Astrocyte of the cerebellum (primary cell): Measurements from ENCODE around the gene CCDC83.

Source experiments
- DNase-seq: peaks from one replicate; pipeline ENCODE4 v3.0.0-alpha.2; 2011; ENCODE audit warnings: low read depth
- H3K4me3 ChIP-seq: 2 replicates; pipeline ENCODE4 v1.5.1; 2011; ENCODE audit warnings: mild to moderate bottlenecking, low read depth, low read length, moderate library complexity
- in situ Hi-C: cut with HindIII; loops from 2 replicates; pipeline ENCODE4 v1.10.0; 2017; ENCODE audit warnings: low sequenced_read_pairs
- TF ChIP-seq, protein P1 (sequence below): IDR thresholded peaks from 2 replicates; pipeline ENCODE4 v1.5.1; 2012; ENCODE audit warnings: low read length, low read depth, moderate library complexity, mild to moderate bottlenecking; ENCODE audit errors: missing control alignments

CCDC83 gene

DNA sequence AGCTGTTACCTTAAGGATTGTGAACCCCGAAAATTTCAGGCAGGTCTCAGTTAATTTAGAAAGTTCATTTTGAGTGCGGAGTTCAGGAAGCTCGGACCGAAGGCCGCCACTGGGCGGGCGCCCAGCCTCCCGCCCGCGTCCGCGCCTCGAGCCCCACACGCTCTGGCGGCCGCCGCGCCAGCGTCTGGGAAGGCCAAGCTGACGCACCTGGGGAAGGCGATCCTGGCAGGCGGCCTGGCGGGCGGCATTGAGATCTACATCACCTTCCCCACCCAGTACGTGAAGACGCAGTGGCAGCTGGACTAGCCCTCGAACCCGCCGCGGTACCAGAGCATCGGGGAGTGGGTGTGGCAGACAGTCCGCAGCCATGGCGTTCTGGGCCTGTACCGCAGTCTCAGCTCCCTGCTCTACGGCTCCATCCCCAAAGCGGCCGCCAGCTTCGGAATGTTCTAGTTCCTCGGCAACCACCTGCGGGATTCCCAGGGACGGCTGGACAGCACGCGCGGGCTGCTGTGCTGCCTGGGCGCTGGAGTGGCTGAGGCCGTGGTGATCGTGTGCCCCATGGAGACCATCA lies 79.5 kb downstream of the CCDC83 start:
- no peak overlapping the region for H3K4me3 ChIP-seq

DNA sequence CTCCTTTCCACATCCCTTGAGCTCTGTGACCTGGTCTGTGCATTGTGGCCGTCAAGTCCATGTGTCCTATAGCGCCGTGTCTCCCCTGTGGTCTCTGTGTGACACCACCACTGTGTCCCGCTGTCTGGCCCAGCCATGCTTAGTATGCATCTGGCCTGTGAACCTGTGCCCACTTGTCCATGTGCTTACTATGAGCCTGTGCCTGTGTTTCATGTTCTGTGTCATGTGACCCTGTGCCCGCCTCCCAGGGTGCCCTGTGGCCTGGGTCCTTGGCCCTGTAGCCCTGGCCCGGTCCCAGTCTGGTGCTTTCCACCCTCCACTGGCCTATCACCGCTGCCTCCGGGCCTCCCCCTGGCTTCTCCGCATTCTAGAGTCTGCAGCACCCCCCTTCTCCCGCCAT lies 80.6 kb downstream of the CCDC83 start:
- no peak overlapping the region for H3K4me3 ChIP-seq
- in situ Hi-C loops: no loop called here
- no peak for DNase-seq
- TF ChIP-seq, protein P1, sequence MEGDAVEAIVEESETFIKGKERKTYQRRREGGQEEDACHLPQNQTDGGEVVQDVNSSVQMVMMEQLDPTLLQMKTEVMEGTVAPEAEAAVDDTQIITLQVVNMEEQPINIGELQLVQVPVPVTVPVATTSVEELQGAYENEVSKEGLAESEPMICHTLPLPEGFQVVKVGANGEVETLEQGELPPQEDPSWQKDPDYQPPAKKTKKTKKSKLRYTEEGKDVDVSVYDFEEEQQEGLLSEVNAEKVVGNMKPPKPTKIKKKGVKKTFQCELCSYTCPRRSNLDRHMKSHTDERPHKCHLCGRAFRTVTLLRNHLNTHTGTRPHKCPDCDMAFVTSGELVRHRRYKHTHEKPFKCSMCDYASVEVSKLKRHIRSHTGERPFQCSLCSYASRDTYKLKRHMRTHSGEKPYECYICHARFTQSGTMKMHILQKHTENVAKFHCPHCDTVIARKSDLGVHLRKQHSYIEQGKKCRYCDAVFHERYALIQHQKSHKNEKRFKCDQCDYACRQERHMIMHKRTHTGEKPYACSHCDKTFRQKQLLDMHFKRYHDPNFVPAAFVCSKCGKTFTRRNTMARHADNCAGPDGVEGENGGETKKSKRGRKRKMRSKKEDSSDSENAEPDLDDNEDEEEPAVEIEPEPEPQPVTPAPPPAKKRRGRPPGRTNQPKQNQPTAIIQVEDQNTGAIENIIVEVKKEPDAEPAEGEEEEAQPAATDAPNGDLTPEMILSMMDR: no peak

More for the DNA sequence above, 79.5 kb downstream of the CCDC83 start:
- TF ChIP-seq, protein P1: no peak
- in situ Hi-C loops: no loop called here
- DNase-seq: no peak

DNA sequence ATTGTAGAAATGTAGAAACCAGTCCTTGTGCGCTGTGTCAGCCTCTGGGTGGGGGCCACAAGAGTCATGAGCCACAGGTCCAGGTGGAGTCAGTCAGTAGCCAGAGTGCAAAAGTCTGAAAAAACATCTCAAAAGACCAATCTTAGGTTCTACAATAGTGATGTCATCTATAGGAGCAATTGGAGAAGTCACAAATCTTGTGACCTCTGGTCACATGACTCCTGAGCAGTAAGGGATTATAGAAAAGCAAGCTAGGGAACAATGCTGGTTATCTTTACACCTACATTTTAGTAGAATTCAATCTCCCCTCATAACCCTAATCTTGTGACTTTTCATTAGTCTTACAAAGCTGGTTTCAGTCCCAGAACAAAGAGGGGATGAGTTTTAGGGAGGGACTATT lies 82.7 kb downstream of the CCDC83 start:
- no peak overlapping the region for H3K4me3 ChIP-seq
- in situ Hi-C loops: no loop called here
- TF ChIP-seq, protein P1: no peak
- DNase-seq: no peak

DNA sequence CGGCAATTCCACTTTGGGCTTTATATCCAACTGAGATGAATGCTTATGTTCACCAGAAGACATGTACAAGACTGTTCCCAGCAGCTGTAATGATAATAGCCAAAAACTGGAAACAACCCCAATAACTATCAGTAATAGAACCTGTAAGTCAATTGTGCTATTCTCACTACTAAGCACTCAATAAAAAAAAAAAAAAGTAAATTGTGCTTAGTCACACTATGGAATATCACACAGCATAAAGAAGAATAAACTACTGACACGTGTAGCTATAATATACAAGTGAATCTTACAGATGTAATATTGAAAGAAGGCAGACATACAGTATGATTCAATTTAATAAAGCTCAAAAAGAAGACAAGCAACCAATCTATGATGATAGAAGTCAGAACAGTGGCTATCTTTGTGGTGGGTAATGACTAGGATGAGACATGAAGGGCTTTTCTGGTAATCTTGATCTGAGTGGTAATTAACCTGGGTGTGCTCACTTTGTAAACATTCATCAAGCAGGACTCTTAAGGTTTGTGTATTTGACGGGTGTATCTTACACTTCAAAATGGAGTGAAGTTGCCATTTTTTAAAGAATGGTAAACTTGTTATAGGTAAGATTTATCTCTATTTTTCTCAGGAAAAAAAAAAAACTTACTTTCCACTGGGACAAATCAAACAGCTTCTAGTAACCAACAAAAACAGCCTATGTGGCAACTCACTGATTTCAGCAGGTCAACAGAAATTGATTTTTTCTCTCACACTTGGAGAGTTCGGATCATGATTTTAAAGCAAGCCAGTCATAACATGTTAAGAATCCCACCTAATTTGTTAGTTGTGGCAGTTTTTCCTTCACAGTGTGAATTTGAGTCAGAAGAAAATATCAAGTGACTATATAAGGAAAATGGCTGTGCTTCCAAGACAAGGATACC lies 84.2 kb downstream of the CCDC83 start:
- no peak overlapping the region for H3K4me3 ChIP-seq
- in situ Hi-C loops: no loop called here
- TF ChIP-seq, protein P1: no peak
- DNase-seq: no peak

DNA sequence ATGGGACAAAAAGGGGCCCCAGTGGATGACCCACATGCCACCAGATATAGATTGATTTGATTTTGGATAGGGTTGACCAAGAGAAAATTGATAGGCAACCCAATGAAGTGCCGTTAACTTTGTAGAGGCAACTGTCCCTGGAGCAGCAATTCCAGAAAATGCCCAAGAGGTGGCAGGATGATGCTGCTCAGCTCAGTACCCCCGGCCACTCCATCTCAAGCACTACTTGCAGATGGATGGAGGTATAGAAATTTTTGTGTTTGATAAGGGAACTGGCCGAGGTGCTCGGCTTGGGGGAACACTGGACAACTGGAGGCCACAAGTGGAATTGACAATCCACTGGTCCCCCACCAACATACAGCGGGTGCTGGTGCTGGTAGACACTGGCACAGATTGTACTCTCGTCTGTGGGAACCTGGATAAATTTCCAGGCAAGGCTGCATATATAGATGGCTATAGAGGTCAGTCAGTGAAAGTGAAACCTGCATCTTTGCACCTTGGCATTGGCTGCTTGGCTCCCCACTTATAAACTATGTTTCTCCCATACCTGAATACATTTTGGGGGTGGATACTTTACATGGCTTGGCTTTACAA lies 86.3 kb downstream of the CCDC83 start:
- TF ChIP-seq, protein P1: peak; percentile 69
- peak; percentile 37 for DNase-seq
- in situ Hi-C loops: no loop called here
- no peak overlapping the region for H3K4me3 ChIP-seq

DNA sequence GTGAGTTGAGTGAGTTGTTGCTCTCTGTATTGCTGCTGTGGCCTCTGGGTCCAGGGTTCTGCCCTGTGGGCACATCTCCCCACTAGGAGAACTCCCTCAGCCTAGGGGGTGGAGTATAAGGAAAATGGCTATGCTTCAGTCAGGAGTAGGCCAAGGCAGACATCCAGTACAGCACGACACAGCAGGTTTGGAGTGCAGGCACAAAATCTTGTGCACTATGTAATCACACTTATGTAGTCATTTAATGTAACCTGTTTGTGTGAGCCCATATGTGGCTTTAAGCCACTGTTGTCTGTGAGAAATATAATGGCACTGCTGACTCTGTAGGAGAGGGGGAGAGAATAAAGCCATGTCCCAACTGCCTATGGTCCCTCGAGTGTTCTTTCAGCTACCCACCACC lies 90.1 kb downstream of the CCDC83 start:
- DNase-seq: no peak
- in situ Hi-C loops: no loop called here
- TF ChIP-seq, protein P1: no peak
- no peak overlapping the region for H3K4me3 ChIP-seq
